NCI-H2081 (cell line): ENCODE results near the gene KCNJ8.
"Not testable (repeated sequence)": the region's sequence is repeated elsewhere in the genome, so short reads cannot be mapped to it uniquely, and the experiment has no call there.

Experiments used
- DNase-seq, 2 experiments: peaks; one replicate each; lab custom pipeline; 2025; lab: John Stamatoyannopoulos, UW

The KCNJ8 gene

GRCh38 chr12:21774358-21775132 is at the start of gene KCNJ8:
Gene KCNJ8 (minus strand): TSS chr12:21774706. CDS start chr12:21773616, 1,090 bp downstream.
- DNase-seq = peak; percentile 52 to 59

- no peak for DNase-seq
These were observed 49.1 kb upstream of the KCNJ8 start for GRCh38 chr12:21823581-21823980.

- no peak for DNase-seq
These were observed 45.2 kb upstream of the KCNJ8 start for GRCh38 chr12:21819678-21820077.

- DNase-seq = no peak
These were observed 44.7 kb upstream of the KCNJ8 start for GRCh38 chr12:21819236-21819635.

GRCh38 chr12:21818627-21819026 is 44.1 kb upstream of the KCNJ8 start:
- DNase-seq = peak in 1 of 2 experiments; percentile 40

GRCh38 chr12:21815306-21816062 is 41.0 kb upstream of the KCNJ8 start:
- no peak for DNase-seq

- no peak for DNase-seq
These were observed 40.3 kb upstream of the KCNJ8 start for GRCh38 chr12:21814814-21815213.

- DNase-seq = no peak
These were observed 39.8 kb upstream of the KCNJ8 start for GRCh38 chr12:21814327-21814726.

- no peak for DNase-seq
These were observed 39.2 kb upstream of the KCNJ8 start for GRCh38 chr12:21813751-21814150.

GRCh38 chr12:21813125-21813524 is 38.6 kb upstream of the KCNJ8 start:
- DNase-seq = no peak

- DNase-seq = not testable (repeated sequence)
These were observed 37.8 kb upstream of the KCNJ8 start for GRCh38 chr12:21812340-21812739.

- peak in 1 of 2 experiments; percentile 42 for DNase-seq
These were observed 34.6 kb upstream of the KCNJ8 start for GRCh38 chr12:21809100-21809499.

GRCh38 chr12:21806255-21806654 is 31.7 kb upstream of the KCNJ8 start:
- DNase-seq = no peak

GRCh38 chr12:21801522-21802288 is 27.2 kb upstream of the KCNJ8 start:
- no peak for DNase-seq

- DNase-seq = no peak
These were observed 25.5 kb upstream of the KCNJ8 start for GRCh38 chr12:21800011-21800410.

GRCh38 chr12:21797539-21797938 is 23.0 kb upstream of the KCNJ8 start:
- DNase-seq = no peak

- DNase-seq = no peak
These were observed 21.3 kb upstream of the KCNJ8 start for GRCh38 chr12:21795648-21796328.

GRCh38 chr12:21794807-21795595 is 20.5 kb upstream of the KCNJ8 start:
- not testable (repeated sequence) for DNase-seq

GRCh38 chr12:21789687-21790086 is 15.2 kb upstream of the KCNJ8 start:
- not testable (repeated sequence) for DNase-seq

- DNase-seq = no peak
These were observed 13.8 kb upstream of the KCNJ8 start for GRCh38 chr12:21788089-21788983.
